Esophagus muscularis mucosa (tissue), 4 donors: ENCODE results near the gene CDH18. TPM values are rescaled to one million over a fixed set of nuclear protein-coding genes. Genes with fewer than 3 reads are reported as not detected.

Experiments
- DNase-seq: peaks from one replicate; pipeline ENCODE4 v3.0.0-alpha.2; 2017; ENCODE audit errors: extremely low spot score
- H3K27ac ChIP-seq, 4 donors: fragments of 200-600 bp; sonication (generic); replicated peaks in 1 of 4; 1 replicate in 3 of 4; 2 replicates in 1 of 4; pipeline ENCODE4 v1.5.1; 2016 to 2019; ENCODE audit warnings: mild to moderate bottlenecking in 1 of 4
- H3K27me3 ChIP-seq, 4 donors: fragments of 200-600 bp; sonication (generic); one replicate each; pipeline versions ENCODE4 v1.5.1 to v1.6.0; 2016 to 2019
- H3K36me3 ChIP-seq, 4 donors: fragments of 200-600 bp; sonication (generic); one replicate each; pipeline ENCODE4 v1.5.1; 2016 to 2019
- H3K4me1 ChIP-seq, 4 donors: fragments of 200-600 bp; sonication (generic); one replicate each; pipeline ENCODE4 v1.5.1; 2016 to 2019
- H3K4me3 ChIP-seq, 4 donors: fragments of 200-600 bp; sonication (generic); 1 replicate in 2 of 4; 2 replicates in 2 of 4; pipeline ENCODE4 v1.5.1; 2016 to 2019; ENCODE audit warnings: mild to moderate bottlenecking in 4 of 4, moderate library complexity in 1 of 4
- H3K9me3 ChIP-seq, 4 donors: fragments of 200-600 bp; sonication (generic); 1 replicate in 3 of 4; 2 replicates in 1 of 4; pipeline ENCODE4 v1.5.1; 2016 to 2019
- CTCF ChIP-seq, 3 experiments: fragments of 200-600 bp in 2 of 3; fragments of 450-650 bp in 1 of 3; sonication (generic) in 2 of 3; IDR thresholded peaks; one replicate each; pipeline ENCODE4 v1.5.1; 2017 to 2019; ENCODE audit warnings: antibody characterized with exemption in 3 of 3, mild to moderate bottlenecking in 2 of 3, moderate library complexity in 1 of 3
- EP300 ChIP-seq: sonication (generic); formaldehyde crosslinking; IDR thresholded peaks from one replicate; pipeline ENCODE4 v1.6.1; 2017; ENCODE audit warnings: antibody characterized with exemption
- POLR2A ChIP-seq: fragments of 450-650 bp; IDR thresholded peaks from one replicate; pipeline ENCODE4 v1.6.1; 2017; ENCODE audit warnings: antibody characterized with exemption, moderate library complexity, mild to moderate bottlenecking, low read depth
- POLR2AphosphoS5 ChIP-seq, 2 donors: sonication (generic); formaldehyde crosslinking; IDR thresholded peaks; one replicate each; pipeline ENCODE4 v1.6.1; 2017; ENCODE audit warnings: antibody characterized with exemption in 2 of 2
- WGBS: methylation state at CpG from one replicate; pipeline ENCODE4 v1.1.5; 2018; 5-methylcytosine and 5-hydroxymethylcytosine counted together
- intact Hi-C: fragments of 100-400 bp; cut with DNase I; formaldehyde crosslinking; loops from one replicate; pipeline ENCODE4 v1.15.1; 2023
- total RNA-seq, 4 donors: library from RNA; depleted of rRNA; stranded (reverse); fragments of >200 nt; gene quantifications; one replicate each; pipeline versions ENCODE4 v1.1.0 to v1.2.1, GENCODE V29; 2016

The CDH18 gene
- total RNA-seq, 4 donors from 2014 or later: under 0.01 to 0.65 TPM; not detected in 2

- H3K27me3 ChIP-seq: no peaks in the 10 kb centered on the region
- DNase-seq: no peak
- no peak overlapping the region for H3K4me3 ChIP-seq
- WGBS: 78% methylated on average over 2 of the region's 2 CpGs
- no peak overlapping the region for H3K27ac ChIP-seq
- no peaks in the 10 kb centered on the region for H3K36me3 ChIP-seq
- H3K9me3 ChIP-seq: no peaks in the 10 kb centered on the region
- intact Hi-C loops: no loop called here
- H3K4me1 ChIP-seq: no peaks in the 10 kb centered on the region
- TF ChIP-seq POLR2AphosphoS5 (IDR thresholded peaks at IDR 0.05): no peak
- TF ChIP-seq CTCF (IDR thresholded peaks at IDR 0.05): no peak
- no peak for TF ChIP-seq EP300
- no peak for TF ChIP-seq POLR2A
Observed at GRCh38 chr5:19866090-19866450, 121.9 kb downstream of the CDH18 start.

GRCh38 chr5:19865336-19866089 is 122.5 kb downstream of the CDH18 start:
- Histone ChIP-seq H3K4me3 (no peak overlapping the region), H3K36me3 (no peaks in the 10 kb centered on the region), H3K9me3 (no peaks in the 10 kb centered on the region), H3K27me3 (no peaks in the 10 kb centered on the region), H3K27ac (no peak overlapping the region), H3K4me1 (no peaks in the 10 kb centered on the region)
- no peak for TF ChIP-seq CTCF (IDR thresholded peaks at IDR 0.05)
- no peak for TF ChIP-seq EP300
- TF ChIP-seq POLR2AphosphoS5 (IDR thresholded peaks at IDR 0.05): no peak
- TF ChIP-seq POLR2A: no peak
- WGBS: 85% methylated on average over 6 of the region's 6 CpGs
- DNase-seq: no peak
- intact Hi-C loops: no loop called here

- intact Hi-C loops: no loop called here
- TF ChIP-seq POLR2A: no peak
- no peak for TF ChIP-seq EP300
- no peak for TF ChIP-seq CTCF (IDR thresholded peaks at IDR 0.05)
- TF ChIP-seq POLR2AphosphoS5 (IDR thresholded peaks at IDR 0.05): no peak
- DNase-seq: no peak
- Histone ChIP-seq H3K27me3 (no peaks in the 10 kb centered on the region), H3K27ac (no peak overlapping the region), H3K9me3 (no peaks in the 10 kb centered on the region), H3K4me1 (no peaks in the 10 kb centered on the region), H3K4me3 (no peak overlapping the region), H3K36me3 (no peaks in the 10 kb centered on the region)
- WGBS: 79% methylated on average over 3 of the region's 3 CpGs
Observed at GRCh38 chr5:19862711-19863110, 125.3 kb downstream of the CDH18 start.

- intact Hi-C loops: no loop called here
- Histone ChIP-seq H3K4me1 (no peaks in the 10 kb centered on the region), H3K27me3 (no peaks in the 10 kb centered on the region), H3K9me3 (no peaks in the 10 kb centered on the region), H3K27ac (no peak overlapping the region), H3K36me3 (no peaks in the 10 kb centered on the region), H3K4me3 (no peak overlapping the region)
- TF ChIP-seq EP300 (no peak), POLR2AphosphoS5 (IDR thresholded peaks at IDR 0.05) (no peak), POLR2A (no peak), CTCF (IDR thresholded peaks at IDR 0.05) (no peak)
- 91% methylated on average over 3 of the region's 3 CpGs for WGBS
- no peak for DNase-seq
Observed at GRCh38 chr5:19859020-19859419, 129.0 kb downstream of the CDH18 start.

- no peak overlapping the region for H3K27ac ChIP-seq
- WGBS: 68% methylated on average over 3 of the region's 3 CpGs
- no peaks in the 10 kb centered on the region for H3K36me3 ChIP-seq
- no peak for TF ChIP-seq POLR2A
- TF ChIP-seq CTCF (IDR thresholded peaks at IDR 0.05): no peak
- TF ChIP-seq EP300: no peak
- no peak for TF ChIP-seq POLR2AphosphoS5 (IDR thresholded peaks at IDR 0.05)
- no peak overlapping the region for H3K4me3 ChIP-seq
- H3K9me3 ChIP-seq: no peaks in the 10 kb centered on the region
- no peaks in the 10 kb centered on the region for H3K27me3 ChIP-seq
- H3K4me1 ChIP-seq: no peaks in the 10 kb centered on the region
- no peak for DNase-seq
- intact Hi-C loops: no loop called here
Observed at GRCh38 chr5:19855931-19856330, 132.1 kb downstream of the CDH18 start.
